ENCODE measurements around the gene SPI1. TPM values are rescaled to one million over a fixed set of nuclear protein-coding genes. Genes with fewer than 3 reads are reported as not detected.
"Not testable (repeated sequence)": the region's sequence is repeated elsewhere in the genome, so short reads cannot be mapped to it uniquely, and the experiment has no call there.

SPI1 gene
- total and polyA plus RNA-seq, 2 donors = 21.1 to 40.0 TPM

DNA sequence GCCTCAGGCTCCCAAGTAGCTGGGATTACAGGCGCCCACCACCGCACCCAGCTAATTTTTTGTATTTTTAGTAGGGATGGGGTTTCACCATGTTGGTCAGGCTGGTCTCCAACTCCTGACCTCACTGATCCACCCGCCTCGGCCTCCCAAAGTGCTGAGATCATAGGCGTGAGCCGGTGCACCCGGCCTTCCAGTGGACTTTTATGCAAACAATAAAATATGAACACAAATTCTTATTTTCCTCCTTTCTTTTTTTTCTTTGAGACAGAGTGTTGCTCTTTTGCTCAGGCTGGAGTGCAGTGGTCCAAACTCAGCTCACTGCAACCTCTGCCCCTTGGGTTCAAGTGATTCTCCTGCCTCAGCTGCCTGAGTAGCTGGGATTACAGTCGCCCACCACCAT is 61.8 kb downstream of the SPI1 start:
- 98% methylated on average over 8 of the region's 8 CpGs for WGBS
- H3K4me3 ChIP-seq (ENCODE audit: low read length in 2 of 2); DNase-seq (ENCODE audit: low read depth in 6 of 9, low spot score in 9 of 9): not testable (repeated sequence)

DNA sequence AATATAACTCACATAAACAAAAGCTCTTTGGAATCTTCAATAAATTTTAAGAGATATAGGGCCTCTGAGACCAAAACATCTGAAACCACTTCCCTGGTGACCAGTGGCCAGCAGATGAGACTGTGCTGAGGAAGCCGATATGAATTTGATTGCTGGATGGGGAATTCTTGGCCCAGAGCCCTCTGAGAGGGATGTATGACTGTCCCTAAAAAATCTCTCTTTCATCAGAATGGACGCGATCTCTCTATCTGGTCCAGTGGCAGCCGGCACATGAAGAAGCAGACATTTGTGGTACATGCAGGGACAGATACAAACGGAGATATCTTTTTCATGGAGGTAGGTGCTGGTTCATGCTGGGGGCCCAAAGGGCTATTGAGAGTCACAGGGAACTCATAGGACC is 63.4 kb downstream of the SPI1 start:
- DNase-seq (ENCODE audit: low read depth in 6 of 9, low spot score in 9 of 9) = no peak
- WGBS = 96% methylated on average over 5 of the region's 5 CpGs
- Histone ChIP-seq H3K27ac (ENCODE audit: low read depth in 1 of 2, low read length in 1 of 2) (no peak overlapping the region), H3K27me3 (ENCODE audit: control insufficient read depth in 2 of 2, insufficient read depth in 1 of 2, low read length in 1 of 2) (no peaks in the 10 kb centered on the region), H3K9me3 (ENCODE audit: control insufficient read depth in 2 of 2, insufficient read depth in 1 of 2, low read length in 1 of 2) (no peaks in the 10 kb centered on the region), H3K4me3 (ENCODE audit: low read length in 2 of 2) (no peak overlapping the region), H3K4me1 (ENCODE audit: control insufficient read depth in 2 of 2, insufficient read depth in 2 of 2, low read length in 2 of 2) (no peaks in the 10 kb centered on the region), H3K36me3 (ENCODE audit: control insufficient read depth in 2 of 2, insufficient read depth in 2 of 2, low read length in 1 of 2) (peaks cover 63 to 68% of the 10 kb centered on the region in 2 donors)

More for the DNA sequence above, 61.8 kb downstream of the SPI1 start:
- not testable (repeated sequence) for H3K9me3 ChIP-seq (ENCODE audit: control insufficient read depth in 2 of 2, insufficient read depth in 1 of 2, low read length in 1 of 2); H3K4me1 ChIP-seq (ENCODE audit: control insufficient read depth in 2 of 2, insufficient read depth in 2 of 2, low read length in 2 of 2); H3K27ac ChIP-seq (ENCODE audit: low read depth in 1 of 2, low read length in 1 of 2); H3K27me3 ChIP-seq (ENCODE audit: control insufficient read depth in 2 of 2, insufficient read depth in 1 of 2, low read length in 1 of 2)
- peaks cover 62 to 64% of the 10 kb centered on the region in 2 donors for H3K36me3 ChIP-seq (ENCODE audit: control insufficient read depth in 2 of 2, insufficient read depth in 2 of 2, low read length in 1 of 2)

DNA sequence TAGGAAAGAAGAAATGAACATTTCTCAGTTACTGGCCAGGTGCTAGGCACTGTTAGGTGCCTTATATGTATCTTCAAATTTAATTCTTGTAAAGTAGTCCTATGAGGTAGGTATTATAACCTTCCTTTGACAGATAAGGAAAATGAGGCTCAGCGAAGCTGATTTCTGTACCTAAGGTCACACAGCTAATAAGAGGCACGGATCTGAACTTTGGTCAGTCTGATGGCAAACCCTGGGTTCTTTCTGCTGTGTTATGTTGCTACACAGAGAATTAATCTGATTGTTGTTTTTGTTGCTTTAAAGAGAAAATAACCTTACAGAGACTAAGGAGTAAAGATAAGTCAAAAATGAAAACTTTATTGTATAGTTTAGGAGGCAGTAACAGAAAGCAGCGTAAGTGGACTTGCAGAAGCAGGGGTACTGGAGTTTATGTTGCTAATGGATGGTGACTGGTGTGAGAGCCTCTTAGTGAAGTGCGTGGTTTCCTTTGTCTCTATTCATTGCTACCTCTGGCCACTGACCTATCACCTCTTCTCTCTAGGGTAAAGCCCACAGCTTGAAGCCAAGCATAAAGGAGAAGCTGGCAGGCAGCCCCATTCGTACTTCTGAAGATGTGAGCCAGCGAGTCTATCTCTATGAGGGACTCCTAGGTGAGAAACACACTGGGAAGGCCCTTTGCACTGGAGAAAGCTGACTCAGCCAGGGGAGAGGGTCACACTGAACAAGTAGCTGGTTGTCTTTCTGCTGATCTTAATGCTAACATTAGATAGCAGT is 70.1 kb downstream of the SPI1 start:
- Histone ChIP-seq H3K4me1 (ENCODE audit: control insufficient read depth in 2 of 2, insufficient read depth in 2 of 2, low read length in 2 of 2) (no peaks in the 10 kb centered on the region), H3K27ac (ENCODE audit: low read depth in 1 of 2, low read length in 1 of 2) (no peak overlapping the region), H3K4me3 (ENCODE audit: low read length in 2 of 2) (no peak overlapping the region), H3K9me3 (ENCODE audit: control insufficient read depth in 2 of 2, insufficient read depth in 1 of 2, low read length in 1 of 2) (peaks cover 0 to 4% of the 10 kb centered on the region in 2 donors), H3K27me3 (ENCODE audit: control insufficient read depth in 2 of 2, insufficient read depth in 1 of 2, low read length in 1 of 2) (no peaks in the 10 kb centered on the region), H3K36me3 (ENCODE audit: control insufficient read depth in 2 of 2, insufficient read depth in 2 of 2, low read length in 1 of 2) (peaks cover 70 to 77% of the 10 kb centered on the region in 2 donors)
- 96% methylated on average over 6 of the region's 6 CpGs for WGBS
- DNase-seq (ENCODE audit: low read depth in 6 of 9, low spot score in 9 of 9) = no peak

DNA sequence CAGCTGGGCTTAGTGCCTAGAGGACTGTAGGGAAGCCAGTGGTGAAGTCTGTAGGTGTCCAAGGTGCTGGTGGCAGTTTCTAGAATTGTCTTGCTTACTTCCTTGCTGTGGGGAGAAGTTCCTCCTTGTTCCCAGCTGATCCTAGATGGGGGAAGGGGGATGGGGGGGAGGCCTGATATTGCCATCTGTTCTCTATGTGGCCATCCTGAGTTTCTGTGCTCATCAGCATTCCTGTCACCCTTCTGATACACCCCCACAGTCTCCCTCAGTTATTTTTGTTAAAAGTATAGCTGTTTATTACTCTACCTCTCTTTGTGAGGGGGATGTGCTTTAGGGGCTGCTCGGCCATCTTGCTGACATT is 71.9 kb downstream of the SPI1 start:
- Histone ChIP-seq H3K4me3 (ENCODE audit: low read length in 2 of 2) (no peak overlapping the region), H3K9me3 (ENCODE audit: control insufficient read depth in 2 of 2, insufficient read depth in 1 of 2, low read length in 1 of 2) (peaks cover 0 to 11% of the 10 kb centered on the region in 2 donors), H3K36me3 (ENCODE audit: control insufficient read depth in 2 of 2, insufficient read depth in 2 of 2, low read length in 1 of 2) (peaks cover 58 to 79% of the 10 kb centered on the region in 2 donors), H3K27me3 (ENCODE audit: control insufficient read depth in 2 of 2, insufficient read depth in 1 of 2, low read length in 1 of 2) (no peaks in the 10 kb centered on the region), H3K27ac (ENCODE audit: low read depth in 1 of 2, low read length in 1 of 2) (no peak overlapping the region), H3K4me1 (ENCODE audit: control insufficient read depth in 2 of 2, insufficient read depth in 2 of 2, low read length in 2 of 2) (no peaks in the 10 kb centered on the region)
- 98% methylated on average over 1 of the region's 1 CpG for WGBS
- DNase-seq (ENCODE audit: low read depth in 6 of 9, low spot score in 9 of 9) = no peak

DNA sequence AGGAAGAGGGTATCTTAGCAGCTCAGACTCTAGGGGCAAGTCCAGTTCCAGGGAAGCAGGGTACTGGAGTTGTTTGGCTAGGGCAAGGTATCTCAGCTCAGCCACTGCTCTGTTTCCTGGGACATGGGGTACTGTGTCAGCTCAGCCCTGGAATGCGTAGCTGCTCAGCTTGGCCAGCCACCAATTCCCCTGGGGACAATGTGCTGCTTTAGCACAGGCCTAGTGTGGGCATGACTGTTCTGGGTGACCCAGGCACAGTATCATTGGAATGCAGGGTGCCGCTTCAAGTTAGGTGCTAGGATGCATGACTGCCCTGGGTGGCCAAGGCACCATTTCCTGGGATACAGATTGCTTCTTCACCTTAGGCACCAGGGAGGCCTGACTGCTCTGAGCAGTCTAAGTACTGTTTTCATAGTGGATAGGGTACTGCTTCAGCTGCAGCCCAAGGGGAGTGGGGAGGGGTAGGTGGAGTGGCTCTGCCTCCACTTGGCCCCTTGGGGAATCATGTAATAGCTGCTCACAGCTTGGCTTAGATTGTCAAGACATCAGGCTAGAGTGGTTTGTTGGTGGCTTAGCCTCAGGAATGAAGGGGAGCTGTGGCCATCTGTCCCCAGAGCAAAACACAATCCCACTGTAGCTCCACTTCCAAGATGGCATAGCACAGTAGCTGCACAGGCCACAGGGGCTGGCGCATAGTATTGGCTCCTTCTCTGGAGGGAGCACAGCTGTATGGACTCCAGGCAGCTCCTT is 72.4 kb downstream of the SPI1 start:
- Histone ChIP-seq H3K4me1 (ENCODE audit: control insufficient read depth in 2 of 2, insufficient read depth in 2 of 2, low read length in 2 of 2) (no peaks in the 10 kb centered on the region), H3K27ac (ENCODE audit: low read depth in 1 of 2, low read length in 1 of 2) (no peak overlapping the region), H3K9me3 (ENCODE audit: control insufficient read depth in 2 of 2, insufficient read depth in 1 of 2, low read length in 1 of 2) (peaks cover 0 to 11% of the 10 kb centered on the region in 2 donors), H3K36me3 (ENCODE audit: control insufficient read depth in 2 of 2, insufficient read depth in 2 of 2, low read length in 1 of 2) (peaks cover 52 to 77% of the 10 kb centered on the region in 2 donors), H3K4me3 (ENCODE audit: low read length in 2 of 2) (no peak overlapping the region), H3K27me3 (ENCODE audit: control insufficient read depth in 2 of 2, insufficient read depth in 1 of 2, low read length in 1 of 2) (no peaks in the 10 kb centered on the region)
- DNase-seq (ENCODE audit: low read depth in 6 of 9, low spot score in 9 of 9) = no peak
- over 99% methylated on average over 3 of the region's 3 CpGs for WGBS

Other genes starting within 250 kb of the SPI1 start
- 64.8 TPM for gene ARFGAP2, start 201.7 kb downstream of the SPI1 start, total RNA-seq
- 60.6 TPM for gene ARFGAP2, start 201.7 kb downstream of the SPI1 start, polyA plus RNA-seq
- 4.1 TPM for gene PACSIN3, start 192.1 kb downstream of the SPI1 start, total RNA-seq
- gene PACSIN3, start 192.1 kb downstream of the SPI1 start, polyA plus RNA-seq = 7.7 TPM
- gene DDB2, start 163.6 kb downstream of the SPI1 start, total RNA-seq = 30.8 TPM
- gene DDB2, start 163.6 kb downstream of the SPI1 start, polyA plus RNA-seq = 106 TPM
- 14.3 TPM for gene ACP2, start 129.7 kb downstream of the SPI1 start, total RNA-seq
- gene ACP2, start 129.7 kb downstream of the SPI1 start, polyA plus RNA-seq = 30.0 TPM
- gene NR1H3, start 120.6 kb downstream of the SPI1 start, total RNA-seq = 26.3 TPM
- gene NR1H3, start 120.6 kb downstream of the SPI1 start, polyA plus RNA-seq = 100 TPM
- gene MADD, start 108.4 kb downstream of the SPI1 start, total RNA-seq = 17.0 TPM
- gene MADD, start 108.4 kb downstream of the SPI1 start, polyA plus RNA-seq = 26.0 TPM
- 0.09 TPM for gene MYBPC3, start 25.8 kb downstream of the SPI1 start, total RNA-seq
- 0.55 TPM for gene MYBPC3, start 25.8 kb downstream of the SPI1 start, polyA plus RNA-seq
- gene SLC39A13, start 30.0 kb upstream of the SPI1 start, total RNA-seq = 15.0 TPM
- 37.1 TPM for gene SLC39A13, start 30.0 kb upstream of the SPI1 start, polyA plus RNA-seq
- 136 TPM for gene PSMC3, start 47.9 kb upstream of the SPI1 start, total RNA-seq
- 104 TPM for gene PSMC3, start 47.9 kb upstream of the SPI1 start, polyA plus RNA-seq
- 0.42 TPM for gene RAPSN, start 70.6 kb upstream of the SPI1 start, total RNA-seq
- 0.66 TPM for gene RAPSN, start 70.6 kb upstream of the SPI1 start, polyA plus RNA-seq
- gene CELF1, start 174.6 kb upstream of the SPI1 start, total RNA-seq = 35.4 TPM
- gene CELF1, start 174.6 kb upstream of the SPI1 start, polyA plus RNA-seq = 41.1 TPM
- gene PTPMT1, start 187.1 kb upstream of the SPI1 start, total RNA-seq = 38.0 TPM
- gene PTPMT1, start 187.1 kb upstream of the SPI1 start, polyA plus RNA-seq = 38.3 TPM
- 20.6 TPM for gene KBTBD4, start 200.4 kb upstream of the SPI1 start, total RNA-seq
- gene KBTBD4, start 200.4 kb upstream of the SPI1 start, polyA plus RNA-seq = 13.3 TPM
- gene NDUFS3, start 200.5 kb upstream of the SPI1 start, total RNA-seq = 136 TPM
- 137 TPM for gene NDUFS3, start 200.5 kb upstream of the SPI1 start, polyA plus RNA-seq
- gene FAM180B, start 208.1 kb upstream of the SPI1 start, total RNA-seq = not detected
- gene FAM180B, start 208.1 kb upstream of the SPI1 start, polyA plus RNA-seq = 0.09 TPM
- gene C1QTNF4, start 215.9 kb upstream of the SPI1 start, total RNA-seq = 1.3 TPM
- 2.6 TPM for gene C1QTNF4, start 215.9 kb upstream of the SPI1 start, polyA plus RNA-seq